Testis (tissue), 3 donors: ENCODE results near the gene PLEKHG5. TPM values are rescaled to one million over a fixed set of nuclear protein-coding genes. Genes with fewer than 3 reads are reported as not detected.

Experiments
- DNase-seq: peaks from one replicate; pipeline ENCODE4 v3.0.0-alpha.2; 2019
- H3K27ac ChIP-seq, 2 donors: fragments of 200-600 bp; sonication (generic); one replicate each; pipeline ENCODE4 v1.5.1; 2019
- H3K27me3 ChIP-seq: fragments of 200-600 bp; sonication (generic); one replicate; pipeline ENCODE4 v1.5.1; 2019
- H3K36me3 ChIP-seq: fragments of 200-600 bp; sonication (generic); one replicate; pipeline ENCODE4 v1.5.1; 2017; ENCODE audit warnings: low read depth; ENCODE audit errors: missing control alignments
- H3K4me1 ChIP-seq: fragments of 200-600 bp; sonication (generic); one replicate; pipeline ENCODE4 v1.5.1; 2019
- H3K4me3 ChIP-seq, 2 donors: fragments of 200-600 bp; sonication (generic); one replicate each; pipeline ENCODE4 v1.5.1; 2017 to 2019
- H3K9me3 ChIP-seq: fragments of 200-600 bp; sonication (generic); one replicate; pipeline ENCODE4 v1.5.1; 2017
- POLR2A ChIP-seq: fragments of 450-650 bp; IDR thresholded peaks from one replicate; pipeline ENCODE4 v1.6.1; 2017; ENCODE audit warnings: antibody characterized with exemption, mild to moderate bottlenecking, moderate library complexity
- WGBS, 2 donors: methylation state at CpG; one replicate each; pipeline ENCODE4 v1.1.5; 2018; 5-methylcytosine and 5-hydroxymethylcytosine counted together
- intact Hi-C: fragments of 100-400 bp; cut with DNase I; formaldehyde crosslinking; loops from one replicate; pipeline ENCODE4 v1.15.1; 2023; ENCODE audit warnings: low total_unique reads
- polyA plus RNA-seq: library from polyadenylated mRNA; stranded (reverse); fragments of 350-450 nt; fragmentation: Illumina TruSeq; extraction: RNeasy Lipid Tissue Mini Kit (QIAGEN cat#74804); gene quantifications from one replicate; pipeline ENCODE4 v1.2.3, GENCODE V29; 2014; ENCODE audit warnings: low read depth, low replicate concordance; ENCODE audit not compliant: insufficient read depth
- total RNA-seq, 2 donors: library from RNA; depleted of rRNA; stranded (reverse); fragments of >200 nt; gene quantifications; one replicate each; pipeline ENCODE4 v1.2.3, GENCODE V29; 2016
- TF ChIP-seq, protein P1 (sequence below), 3 experiments: fragments of 450-650 bp in 2 of 3; fragments of 200-600 bp in 1 of 3; sonication (generic) in 1 of 3; IDR thresholded peaks; one replicate each; pipeline ENCODE4 v1.5.1; 2016 to 2019; ENCODE audit warnings: antibody characterized with exemption in 3 of 3, mild to moderate bottlenecking in 2 of 3, moderate library complexity in 1 of 3

PLEKHG5 gene
- total and polyA plus RNA-seq, 3 donors from 2014 or later, result 8.1 to 16.4 (median 13.7) TPM

GRCh38 chr1:6498576-6499111, 7.2 kb upstream of the PLEKHG5 start:
- intact Hi-C loops, result no loop called here
- Histone ChIP-seq H3K27ac (peak overlapping the region; percentile 32 to 78), H3K36me3 (no peaks in the 10 kb centered on the region), H3K27me3 (no peaks in the 10 kb centered on the region), H3K4me1 (peaks cover 54% of the 10 kb centered on the region), H3K4me3 (no peak overlapping the region), H3K9me3 (no peaks in the 10 kb centered on the region)
- TF ChIP-seq POLR2A, result no peak
- TF ChIP-seq, protein P1, sequence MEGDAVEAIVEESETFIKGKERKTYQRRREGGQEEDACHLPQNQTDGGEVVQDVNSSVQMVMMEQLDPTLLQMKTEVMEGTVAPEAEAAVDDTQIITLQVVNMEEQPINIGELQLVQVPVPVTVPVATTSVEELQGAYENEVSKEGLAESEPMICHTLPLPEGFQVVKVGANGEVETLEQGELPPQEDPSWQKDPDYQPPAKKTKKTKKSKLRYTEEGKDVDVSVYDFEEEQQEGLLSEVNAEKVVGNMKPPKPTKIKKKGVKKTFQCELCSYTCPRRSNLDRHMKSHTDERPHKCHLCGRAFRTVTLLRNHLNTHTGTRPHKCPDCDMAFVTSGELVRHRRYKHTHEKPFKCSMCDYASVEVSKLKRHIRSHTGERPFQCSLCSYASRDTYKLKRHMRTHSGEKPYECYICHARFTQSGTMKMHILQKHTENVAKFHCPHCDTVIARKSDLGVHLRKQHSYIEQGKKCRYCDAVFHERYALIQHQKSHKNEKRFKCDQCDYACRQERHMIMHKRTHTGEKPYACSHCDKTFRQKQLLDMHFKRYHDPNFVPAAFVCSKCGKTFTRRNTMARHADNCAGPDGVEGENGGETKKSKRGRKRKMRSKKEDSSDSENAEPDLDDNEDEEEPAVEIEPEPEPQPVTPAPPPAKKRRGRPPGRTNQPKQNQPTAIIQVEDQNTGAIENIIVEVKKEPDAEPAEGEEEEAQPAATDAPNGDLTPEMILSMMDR (IDR thresholded peaks at IDR 0.05), result no peak
- WGBS, 2 donors, result 31 to 51% methylated on average over 5 to 13 of the region's 13 CpGs
- peak; percentile 32 for DNase-seq

DNA sequence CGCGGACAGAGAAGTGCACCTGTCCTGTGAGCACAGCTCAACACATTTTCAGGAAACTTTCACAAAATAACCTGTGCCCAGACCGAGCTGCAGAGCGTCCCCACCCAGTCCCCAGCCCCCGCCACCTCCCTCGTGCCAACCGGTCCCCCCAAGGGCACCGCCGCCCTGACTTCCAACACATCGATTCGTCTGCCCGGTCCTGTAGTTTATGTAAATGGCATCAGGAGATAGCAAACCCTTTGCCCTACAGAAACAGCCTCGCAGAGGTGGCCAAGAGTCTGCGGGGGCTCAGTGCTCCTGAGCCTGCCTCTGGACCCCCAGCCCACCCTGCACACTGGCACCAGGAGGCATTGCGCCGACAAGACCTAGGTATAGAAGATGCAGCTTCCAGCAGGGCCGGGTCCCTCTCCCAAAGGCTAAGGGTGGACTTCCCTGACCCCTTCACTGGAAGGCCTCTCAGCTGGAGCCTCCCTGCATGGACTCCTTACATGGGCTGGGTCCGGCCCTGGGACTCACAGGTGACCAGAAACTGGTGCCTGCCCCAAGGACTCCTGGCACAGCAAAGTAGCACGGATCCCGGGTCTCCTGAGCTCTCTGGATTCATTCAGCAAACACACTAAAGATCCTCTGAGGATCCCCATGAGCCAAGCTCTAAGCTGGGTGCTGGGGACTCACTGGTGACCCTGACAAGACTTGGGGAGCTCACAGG, 6.6 kb upstream of the PLEKHG5 start:
- H3K4me3 ChIP-seq, result peak overlapping the region; percentile 53 to 59
- no peaks in the 10 kb centered on the region for H3K36me3 ChIP-seq
- H3K27me3 ChIP-seq, result no peaks in the 10 kb centered on the region
- peak overlapping the region in 1 of 2 donors; percentile 78 for H3K27ac ChIP-seq
- 40 to 100% methylated on average over 1 to 20 of the region's 20 CpGs for WGBS, 2 donors
- intact Hi-C loops, result no loop called here
- DNase-seq, result no peak
- no peak for TF ChIP-seq POLR2A
- TF ChIP-seq, protein P1 (IDR thresholded peaks at IDR 0.05), result no peak
- H3K9me3 ChIP-seq, result no peaks in the 10 kb centered on the region
- H3K4me1 ChIP-seq, result peaks cover 54% of the 10 kb centered on the region

DNA sequence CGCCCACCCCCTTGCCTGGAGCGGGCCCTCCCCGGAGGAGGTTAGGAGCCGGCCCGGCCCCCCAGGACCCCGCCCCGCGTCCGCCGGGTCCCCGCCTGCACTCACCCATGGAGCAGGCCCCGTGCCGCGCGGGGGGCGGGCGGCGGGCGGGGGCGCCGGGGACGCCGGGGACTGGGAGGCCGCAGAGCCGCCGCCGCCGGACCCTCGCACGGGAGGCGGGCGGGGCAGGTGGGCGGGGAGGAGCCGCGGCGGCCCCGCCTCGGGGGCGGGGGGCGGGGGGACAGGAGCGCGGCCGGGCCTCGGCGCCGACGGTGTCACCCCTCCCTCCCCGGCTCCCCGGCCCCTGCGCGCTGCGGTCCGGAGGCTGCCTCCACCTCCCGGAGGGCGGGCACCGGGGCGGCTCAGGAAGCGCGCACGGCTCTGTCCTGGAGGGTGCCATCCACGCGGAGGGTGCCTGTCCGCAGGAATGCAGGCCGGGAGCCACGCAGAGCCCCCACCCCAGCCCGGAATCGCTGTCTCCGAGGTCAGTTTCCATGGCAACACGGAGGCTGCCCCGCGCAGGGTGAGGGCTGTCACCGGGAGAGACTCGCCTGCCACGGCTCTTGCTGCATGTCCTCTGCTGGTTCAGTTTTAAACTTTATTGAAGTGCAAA, 5.9 kb upstream of the PLEKHG5 start:
- Histone ChIP-seq H3K27me3 (no peaks in the 10 kb centered on the region), H3K27ac (peak overlapping the region in 1 of 2 donors; percentile 72), H3K9me3 (no peaks in the 10 kb centered on the region), H3K36me3 (no peaks in the 10 kb centered on the region), H3K4me1 (peaks cover 47% of the 10 kb centered on the region), H3K4me3 (peak overlapping the region; percentile 53 to 61)
- TF ChIP-seq POLR2A, result no peak
- WGBS, 2 donors, result 1% methylated on average over 25 of the region's 74 CpGs; no CpG with 5 or more reads in 1 of the 2 donors
- intact Hi-C loops, result no loop called here
- DNase-seq, result peak; percentile 58

GRCh38 chr1:6496890-6497214, 5.4 kb upstream of the PLEKHG5 start:
- TF ChIP-seq, protein P1 (IDR thresholded peaks at IDR 0.05), result no peak
- TF ChIP-seq POLR2A, result no peak
- Histone ChIP-seq H3K36me3 (no peaks in the 10 kb centered on the region), H3K9me3 (no peaks in the 10 kb centered on the region), H3K27me3 (no peaks in the 10 kb centered on the region), H3K27ac (peak overlapping the region in 1 of 2 donors; percentile 72), H3K4me1 (peaks cover 42% of the 10 kb centered on the region), H3K4me3 (peak overlapping the region; percentile 53 to 61)
- intact Hi-C loops, result no loop called here
- WGBS, 2 donors, result 5 to 6% methylated on average over 11 of the region's 21 CpGs
- DNase-seq, result no peak

GRCh38 chr1:6496365-6496721, 4.9 kb upstream of the PLEKHG5 start:
- TF ChIP-seq POLR2A, result no peak
- TF ChIP-seq, protein P1 (IDR thresholded peaks at IDR 0.05), result no peak
- peaks cover 42% of the 10 kb centered on the region for H3K4me1 ChIP-seq
- H3K27me3 ChIP-seq, result no peaks in the 10 kb centered on the region
- intact Hi-C loops, result no loop called here
- H3K27ac ChIP-seq, result no peak overlapping the region
- DNase-seq, result no peak
- WGBS, 2 donors, result 8 to 30% methylated on average over 5 to 13 of the region's 13 CpGs
- peak overlapping the region; percentile 53 to 61 for H3K4me3 ChIP-seq
- H3K9me3 ChIP-seq, result no peaks in the 10 kb centered on the region
- H3K36me3 ChIP-seq, result no peaks in the 10 kb centered on the region
